GOT3 (cell line): ENCODE data around the gene ZNF578.
"Not testable (repeated sequence)": the region's sequence is repeated elsewhere in the genome, so short reads cannot be mapped to it uniquely, and the experiment has no call there.

Experiments
- DNase-seq: peaks from one replicate; lab custom pipeline; 2025; ENCODE audit warnings: mixed read lengths; lab: John Stamatoyannopoulos, UW

ZNF578 gene

DNA sequence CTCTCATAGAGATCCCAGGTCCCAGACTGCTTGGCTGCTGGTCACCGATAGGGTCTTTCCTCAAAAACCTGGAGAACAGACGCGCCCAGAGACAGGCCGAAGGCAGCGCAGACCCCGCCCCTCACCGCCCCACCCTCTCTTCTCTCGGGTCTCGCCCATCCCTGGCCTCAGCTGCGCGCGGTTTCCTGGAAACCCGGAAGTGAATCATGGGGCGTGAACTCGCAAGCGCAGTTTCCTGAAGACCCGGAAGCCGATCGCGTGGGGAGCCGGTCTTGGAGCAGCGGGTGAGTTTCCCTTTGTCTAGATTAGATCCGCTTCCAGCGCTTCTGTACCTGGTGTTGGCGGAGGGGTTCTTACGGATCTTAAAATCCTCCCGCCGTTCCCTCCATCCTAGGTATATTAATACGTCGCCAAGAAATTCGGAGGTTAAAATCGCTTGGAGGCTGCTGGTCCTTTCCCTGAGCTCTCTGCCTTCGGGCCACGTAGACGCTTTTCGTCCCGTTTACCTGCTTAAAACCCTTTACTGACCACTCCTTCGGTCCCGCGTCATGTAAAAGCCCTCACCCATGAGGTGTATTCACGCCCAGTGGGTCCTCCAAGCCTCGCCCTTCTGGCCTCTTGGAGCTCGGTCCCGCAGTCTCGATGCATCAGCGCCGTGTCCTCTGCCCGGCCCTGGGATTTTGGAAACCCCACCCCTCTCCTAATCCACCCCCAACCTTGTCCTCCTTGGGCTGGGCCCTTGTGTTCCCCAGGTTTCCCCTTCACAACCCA lies at the start of gene ZNF578:
Gene ZNF578 (plus strand): TSS at position 230 of the 771 bp plus-strand sequence. CDS start 48,293 bp downstream, outside the sequence.
- DNase-seq, result no peak

GRCh38 chr19:52410276-52410675 lies 43.1 kb upstream of the ZNF578 start:
- no peak for DNase-seq

- no peak for DNase-seq
Observed at GRCh38 chr19:52415711-52416110, 37.6 kb upstream of the ZNF578 start.

DNA sequence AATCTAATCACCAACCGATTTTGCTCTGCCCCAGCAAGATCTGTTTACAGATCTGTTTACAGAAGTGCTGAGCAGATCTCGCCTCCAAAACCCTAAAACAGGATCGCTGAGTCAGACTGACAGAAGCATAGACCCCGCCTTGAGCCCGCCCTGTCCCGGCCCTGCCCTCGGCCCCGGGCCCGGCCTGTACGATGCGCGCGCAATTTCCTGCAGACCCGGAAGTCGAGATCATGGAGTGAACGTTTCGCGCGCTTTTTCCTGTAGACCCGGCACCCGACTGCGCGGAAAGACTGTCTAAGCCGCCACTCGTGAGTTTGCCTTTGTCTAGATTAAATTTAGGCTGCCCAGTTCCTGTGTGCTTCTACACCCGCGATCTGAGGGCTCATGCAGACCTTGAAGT lies 24.4 kb upstream of the ZNF578 start, which contains the start of gene ZNF534:
Gene ZNF534 (plus strand): TSS at position 212 of the 400 bp plus-strand sequence. CDS start 2,327 bp downstream, outside the sequence.
- DNase-seq, result no peak

DNA sequence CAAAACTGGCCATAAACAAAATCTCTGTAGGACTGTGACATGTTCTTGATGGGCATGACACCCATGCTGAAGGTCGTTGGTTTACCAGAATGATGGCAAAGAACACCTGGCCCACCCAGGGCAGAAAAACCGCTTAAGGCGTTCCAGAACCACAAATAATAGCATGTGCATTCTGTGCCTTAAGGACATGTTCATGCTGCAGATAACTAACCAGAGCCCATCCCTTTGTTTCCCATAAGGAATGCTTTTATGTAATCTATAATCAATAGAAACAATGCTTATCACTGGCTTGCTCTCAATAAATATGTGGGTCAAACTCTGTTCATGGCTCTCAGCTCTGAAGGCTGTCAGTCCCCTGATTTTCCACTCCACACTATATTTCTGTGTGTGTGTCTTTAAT lies 11.2 kb upstream of the ZNF578 start:
- no peak for DNase-seq

- no peak for DNase-seq
Observed at GRCh38 chr19:52444506-52444905, 8.8 kb upstream of the ZNF578 start.

- no peak for DNase-seq
Observed at GRCh38 chr19:52451241-52451640, 2.1 kb upstream of the ZNF578 start.

GRCh38 chr19:52464798-52465470 lies 11.6 kb downstream of the ZNF578 start:
- no peak for DNase-seq

DNA sequence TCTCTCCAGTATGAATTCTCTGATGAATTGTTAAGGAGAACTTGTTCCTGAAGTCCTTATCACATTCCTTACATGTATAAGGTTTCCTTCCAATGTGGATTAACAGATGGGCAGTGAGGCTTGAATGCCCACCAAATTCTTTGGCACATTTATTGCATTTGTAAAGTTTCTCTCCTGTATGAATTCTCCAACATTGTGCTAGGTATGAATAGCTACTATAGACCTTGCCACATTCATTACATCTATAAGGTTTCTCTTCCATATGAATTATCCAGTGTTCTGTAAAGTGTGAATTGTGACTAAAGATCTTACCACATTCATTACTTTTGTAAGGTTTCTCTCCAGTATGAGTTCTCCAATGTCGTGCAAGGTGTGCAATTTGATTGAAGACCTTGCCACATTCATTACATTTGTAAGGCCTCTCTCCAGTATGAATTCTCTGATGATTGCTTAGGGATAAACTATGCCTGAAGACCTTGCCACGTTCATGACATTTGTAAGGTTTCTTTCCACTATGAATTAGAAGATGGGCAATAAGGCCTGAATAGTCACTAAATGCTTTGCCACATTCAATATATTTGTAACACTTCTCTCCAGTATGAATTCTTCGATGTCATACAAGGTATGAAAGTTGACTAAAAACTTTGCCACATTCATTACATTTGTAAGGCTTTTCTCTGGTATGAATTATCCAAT lies 20.4 kb downstream of the ZNF578 start:
- no peak for DNase-seq

GRCh38 chr19:52474351-52475127 lies 21.2 kb downstream of the ZNF578 start:
- no peak for DNase-seq

DNA sequence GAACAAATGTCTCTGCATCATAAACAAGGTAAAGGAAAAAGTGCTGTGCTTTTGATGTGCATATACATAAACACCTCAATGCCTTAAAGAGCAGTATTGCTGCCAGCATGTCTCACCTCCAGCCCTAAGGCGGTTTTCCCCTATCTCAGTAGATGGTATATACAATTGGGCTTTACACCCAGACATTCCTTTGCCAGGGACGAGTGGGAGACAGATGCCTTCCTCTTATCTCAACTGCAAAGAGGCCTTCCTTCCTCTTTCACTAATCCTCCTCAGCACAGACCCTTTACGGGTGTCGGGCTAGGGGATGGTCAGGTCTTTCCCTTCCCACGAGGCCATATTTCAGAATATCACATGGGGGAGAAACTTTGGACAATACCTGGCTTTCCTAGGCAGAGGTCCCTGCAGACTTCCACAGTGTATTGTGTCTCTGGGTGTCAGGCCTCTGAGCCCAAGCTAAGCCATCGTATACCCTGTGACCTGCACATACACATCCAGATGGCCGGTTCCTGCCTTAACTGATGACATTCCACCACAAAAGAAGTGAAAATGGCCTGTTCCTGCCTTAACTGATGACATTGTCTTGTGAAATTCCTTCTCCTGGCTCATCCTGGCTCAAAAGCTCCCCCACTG lies 30.9 kb downstream of the ZNF578 start:
- DNase-seq, result not testable (repeated sequence)

GRCh38 chr19:52485064-52485463 lies 31.7 kb downstream of the ZNF578 start:
- DNase-seq, result not testable (repeated sequence)

DNA sequence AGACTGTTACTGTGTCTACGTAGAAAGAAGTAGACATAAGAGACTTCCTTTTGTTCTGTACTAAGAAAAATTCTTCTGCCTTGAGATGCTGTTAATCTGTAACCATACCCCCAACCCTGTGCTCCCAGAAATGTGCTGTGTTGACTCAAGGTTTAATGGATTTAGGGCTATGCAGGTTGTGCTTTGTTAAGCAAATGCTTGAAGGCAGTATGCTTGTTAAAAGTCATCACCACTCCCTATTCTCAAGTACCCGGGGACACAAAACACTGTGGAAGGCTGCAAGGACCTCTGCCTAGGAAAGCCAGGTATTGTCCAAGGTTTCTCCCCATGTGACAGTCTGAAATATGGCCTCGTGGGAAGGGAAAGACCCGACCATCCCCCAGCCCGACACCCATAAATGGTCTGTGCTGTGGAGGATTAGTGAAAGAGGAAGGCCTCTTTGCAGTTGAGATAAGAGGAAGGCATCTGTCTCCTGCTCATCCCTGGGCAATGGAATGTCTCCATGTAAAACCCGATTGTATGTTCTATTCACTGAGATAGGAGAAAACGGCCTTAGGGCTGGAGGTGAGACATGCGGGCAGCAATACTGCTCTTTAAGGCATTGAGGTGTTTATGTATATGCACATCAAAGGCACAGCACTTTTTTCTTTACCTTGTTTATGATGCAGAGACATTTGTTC lies 32.3 kb downstream of the ZNF578 start:
- not testable (repeated sequence) for DNase-seq

DNA sequence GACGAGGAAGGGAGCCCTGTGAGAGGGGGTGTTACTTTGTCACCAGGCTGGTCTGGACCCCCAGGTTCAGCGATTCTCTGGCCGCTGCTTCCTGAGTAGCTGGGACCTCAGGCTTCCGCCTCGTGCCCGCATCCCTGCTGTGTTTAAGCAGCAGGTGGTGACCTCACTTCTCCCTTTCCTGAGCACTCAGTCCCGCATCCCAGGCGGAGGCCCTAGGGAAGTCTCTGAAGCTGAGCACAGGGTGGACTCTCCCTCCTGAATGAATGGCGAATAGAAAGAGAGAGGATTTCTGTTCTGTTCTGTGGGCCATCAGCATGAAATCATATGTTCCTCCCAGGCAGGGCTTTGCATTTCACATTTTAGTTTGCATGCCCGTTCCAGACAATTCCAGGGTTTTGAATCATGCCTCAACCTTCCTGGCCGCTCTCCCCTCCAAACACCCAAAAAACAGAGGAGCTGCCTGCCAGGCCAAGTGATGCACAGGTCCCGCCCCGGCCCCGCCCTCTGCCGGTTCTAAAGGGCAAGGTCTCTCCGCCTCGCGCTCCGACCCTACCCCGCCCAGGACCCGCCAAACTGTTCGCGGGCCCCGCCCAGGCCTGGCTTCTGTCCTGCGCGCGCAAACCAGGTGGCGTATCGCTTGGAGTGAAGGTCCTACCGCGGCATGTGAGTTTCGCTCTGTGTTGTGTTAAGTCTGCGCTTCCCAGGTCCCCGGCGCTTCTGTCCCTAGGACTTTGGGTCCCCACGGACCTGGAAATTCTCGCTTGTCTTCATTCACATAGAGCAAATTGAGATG lies 39.0 kb downstream of the ZNF578 start:
- DNase-seq, result no peak

DNA sequence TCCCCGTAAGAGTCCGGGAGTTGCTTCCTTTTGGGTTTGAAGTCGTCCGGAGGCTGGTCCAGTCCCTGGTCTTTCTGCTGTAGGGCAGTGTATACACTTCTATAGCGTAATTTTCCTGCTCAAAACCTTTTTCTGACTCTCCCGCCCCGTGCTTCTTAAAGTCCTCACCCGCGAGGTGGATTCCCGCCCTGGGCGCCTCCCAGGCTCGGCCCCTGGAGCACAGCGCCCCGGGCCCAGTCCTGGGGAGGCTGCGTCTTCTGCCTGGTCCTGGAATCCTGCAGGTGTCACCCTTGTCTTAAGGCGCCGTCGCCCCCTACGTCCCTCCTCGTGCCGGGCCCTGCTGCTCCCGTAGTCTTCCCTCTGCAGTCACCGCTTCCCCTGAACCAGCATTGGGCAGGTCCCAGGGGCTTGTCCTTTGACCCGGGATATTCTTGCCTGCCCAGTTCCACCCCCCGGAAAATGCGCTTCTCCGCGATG lies 39.7 kb downstream of the ZNF578 start:
- no peak for DNase-seq

- no peak for DNase-seq
Observed at GRCh38 chr19:52494518-52494917, 41.2 kb downstream of the ZNF578 start.

DNA sequence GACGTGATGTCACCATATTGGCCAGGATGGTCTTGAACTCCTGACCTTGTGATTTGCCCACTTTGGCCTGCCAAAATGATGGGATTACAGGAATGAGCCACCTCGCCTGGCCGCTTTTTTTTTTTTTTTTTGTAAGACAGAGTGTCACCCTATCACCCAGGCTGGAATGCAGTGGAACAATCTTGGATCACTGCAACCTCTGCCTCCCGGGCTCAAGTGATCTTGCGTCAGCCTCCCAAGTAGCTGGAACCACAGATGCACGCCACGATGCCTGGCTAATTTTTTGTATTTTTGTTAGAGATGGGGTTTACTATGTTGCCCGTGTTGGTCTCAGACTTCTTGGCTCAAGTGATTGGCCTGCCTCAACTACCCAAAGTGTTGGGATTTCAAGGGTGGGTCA lies 45.2 kb downstream of the ZNF578 start:
- DNase-seq, result no peak

GRCh38 chr19:52500474-52500873 lies 47.1 kb downstream of the ZNF578 start:
- not testable (repeated sequence) for DNase-seq

DNA sequence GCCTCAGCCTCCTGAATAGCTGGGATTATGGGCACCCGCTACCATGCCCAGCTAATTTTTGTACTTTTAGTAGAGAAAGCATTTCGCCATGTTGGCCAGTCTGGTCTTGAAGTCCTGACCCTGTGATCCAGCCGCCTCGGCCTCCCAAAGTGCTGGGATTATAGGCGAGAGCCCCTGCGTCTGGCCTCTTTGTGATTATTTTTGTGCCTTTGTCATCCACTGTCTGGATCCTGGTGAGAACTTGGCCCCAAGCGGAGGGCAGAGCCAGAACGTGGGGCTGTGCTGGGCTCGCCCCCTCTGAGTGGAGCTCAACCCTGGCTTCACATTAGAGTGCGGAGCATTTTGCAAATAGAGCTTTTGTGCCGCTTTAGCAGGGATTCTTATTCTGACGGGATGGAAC lies 47.6 kb downstream of the ZNF578 start:
- DNase-seq, result not testable (repeated sequence)

DNA sequence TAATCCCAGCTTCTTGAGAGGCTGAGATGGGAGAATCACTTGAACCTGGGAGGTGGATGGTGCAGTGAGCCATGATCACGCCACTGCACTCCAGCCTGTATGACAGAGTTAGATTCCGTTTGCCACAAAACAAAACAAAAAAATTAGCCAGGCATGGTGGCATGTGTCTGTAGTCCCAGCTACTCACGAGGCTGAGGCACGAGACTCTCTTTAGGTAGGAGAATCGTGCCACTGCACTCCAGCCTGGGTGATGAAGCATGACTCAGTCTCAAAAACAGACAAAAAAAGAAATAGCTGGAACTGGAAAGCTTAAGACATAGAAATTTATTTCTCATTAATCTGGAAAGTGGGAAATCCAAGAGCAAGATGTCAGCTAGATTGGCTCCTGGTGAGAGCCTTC lies 53.9 kb downstream of the ZNF578 start:
- DNase-seq, result no peak
